GM12873 (cell line): Measurements from ENCODE around the gene GPR3.

ENCODE experiments used
- TF ChIP-seq, protein P1 (sequence below): IDR thresholded peaks from 2 replicates; pipeline ENCODE4 v1.5.1; 2012; ENCODE audit warnings: low read depth, mild to moderate bottlenecking, moderate library complexity, low read length, control low read depth; ENCODE audit not compliant: insufficient read depth; ENCODE audit errors: missing control alignments

The GPR3 gene

DNA sequence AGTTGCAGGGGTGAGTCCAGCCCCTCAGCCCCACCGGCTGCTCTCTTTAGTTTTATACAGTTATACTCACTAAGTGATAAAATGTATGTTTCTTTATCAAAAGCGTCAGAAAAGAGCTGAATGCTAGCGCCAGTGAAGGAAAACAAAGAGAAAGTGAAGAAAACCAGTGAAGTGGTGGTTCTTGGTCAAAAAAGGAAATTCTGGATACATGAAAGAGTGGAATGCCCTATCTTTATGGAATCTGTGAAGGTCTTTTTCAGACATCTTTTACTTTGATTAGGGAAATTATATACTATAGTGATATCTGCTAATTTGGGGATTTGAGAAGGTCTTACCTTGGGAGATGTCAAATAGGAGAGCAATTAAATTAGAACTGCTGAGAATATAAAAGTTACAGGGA lies 41.3 kb downstream of the GPR3 start:
- TF ChIP-seq, protein P1, sequence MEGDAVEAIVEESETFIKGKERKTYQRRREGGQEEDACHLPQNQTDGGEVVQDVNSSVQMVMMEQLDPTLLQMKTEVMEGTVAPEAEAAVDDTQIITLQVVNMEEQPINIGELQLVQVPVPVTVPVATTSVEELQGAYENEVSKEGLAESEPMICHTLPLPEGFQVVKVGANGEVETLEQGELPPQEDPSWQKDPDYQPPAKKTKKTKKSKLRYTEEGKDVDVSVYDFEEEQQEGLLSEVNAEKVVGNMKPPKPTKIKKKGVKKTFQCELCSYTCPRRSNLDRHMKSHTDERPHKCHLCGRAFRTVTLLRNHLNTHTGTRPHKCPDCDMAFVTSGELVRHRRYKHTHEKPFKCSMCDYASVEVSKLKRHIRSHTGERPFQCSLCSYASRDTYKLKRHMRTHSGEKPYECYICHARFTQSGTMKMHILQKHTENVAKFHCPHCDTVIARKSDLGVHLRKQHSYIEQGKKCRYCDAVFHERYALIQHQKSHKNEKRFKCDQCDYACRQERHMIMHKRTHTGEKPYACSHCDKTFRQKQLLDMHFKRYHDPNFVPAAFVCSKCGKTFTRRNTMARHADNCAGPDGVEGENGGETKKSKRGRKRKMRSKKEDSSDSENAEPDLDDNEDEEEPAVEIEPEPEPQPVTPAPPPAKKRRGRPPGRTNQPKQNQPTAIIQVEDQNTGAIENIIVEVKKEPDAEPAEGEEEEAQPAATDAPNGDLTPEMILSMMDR: no peak

DNA sequence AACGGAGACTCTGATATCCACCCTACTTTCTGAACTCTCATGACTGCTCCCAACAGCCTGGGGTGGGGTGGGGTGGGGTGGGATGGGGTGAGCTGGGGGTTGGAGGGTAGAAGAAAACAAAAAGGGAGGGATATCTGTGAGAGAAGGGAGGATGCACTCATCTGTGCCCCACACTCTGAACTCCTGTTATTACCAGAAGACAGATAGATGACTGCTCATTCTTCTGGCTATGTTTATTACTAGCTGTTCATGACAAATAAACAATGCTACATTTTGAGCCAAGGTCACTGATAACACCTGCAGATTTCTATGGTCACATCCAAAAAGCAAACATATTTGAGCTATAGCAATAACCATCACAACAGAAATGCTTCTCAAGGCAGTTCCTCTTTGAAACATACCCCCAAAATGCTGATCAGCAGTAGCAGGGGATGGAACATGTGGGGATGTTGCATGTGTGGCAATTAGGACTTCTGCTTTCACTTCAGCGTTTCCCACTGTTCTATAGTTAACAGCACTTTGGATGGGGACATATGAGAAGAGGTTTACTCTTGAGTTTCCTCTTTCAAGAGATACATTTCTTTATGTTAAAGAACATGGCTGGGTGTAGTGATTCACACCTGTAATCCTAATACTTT lies 43.3 kb downstream of the GPR3 start:
- TF ChIP-seq, protein P1: no peak

DNA sequence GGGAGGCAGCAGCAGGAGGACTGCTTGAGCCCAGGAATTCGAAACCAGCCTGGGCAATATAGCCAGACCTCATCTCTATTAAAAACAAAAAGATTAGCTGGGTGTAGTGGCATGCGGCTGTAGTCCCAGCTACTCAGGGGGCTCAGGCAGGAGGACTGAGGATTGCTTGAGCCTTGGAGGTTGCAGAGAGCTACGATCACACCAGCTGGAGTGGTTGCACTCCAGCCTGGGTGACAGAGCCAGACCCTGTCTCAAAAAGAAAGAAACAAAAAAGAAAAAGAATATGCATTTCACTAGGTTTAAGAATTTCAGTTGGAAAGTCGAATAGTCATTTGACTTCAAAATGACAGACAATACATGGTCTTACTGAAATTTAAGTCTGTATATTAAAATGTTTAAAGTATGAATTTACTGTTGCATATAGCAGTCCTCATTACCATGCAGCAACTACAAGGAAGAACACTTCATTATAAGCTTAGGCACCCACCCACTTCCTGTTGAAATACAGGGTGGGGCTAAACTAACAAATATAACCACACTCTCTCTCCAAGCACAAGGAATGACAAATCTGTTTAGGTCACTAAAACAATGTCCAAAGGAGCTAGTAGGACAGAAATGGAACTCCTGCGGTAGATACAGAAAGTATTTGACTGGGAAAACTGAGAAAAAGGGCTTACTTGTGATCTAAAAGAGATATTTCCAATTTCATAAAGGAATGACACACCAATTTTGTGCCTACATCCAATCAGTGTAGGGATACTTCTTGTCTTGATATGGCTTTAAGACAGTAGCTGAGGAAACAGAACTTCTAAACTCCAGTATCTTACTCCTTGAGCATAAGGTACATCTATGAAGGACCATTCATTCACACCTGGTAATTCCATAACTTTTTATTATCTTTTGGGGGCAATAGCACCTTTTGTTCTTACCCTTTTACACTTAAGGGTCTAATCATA lies 44.1 kb downstream of the GPR3 start:
- TF ChIP-seq, protein P1: no peak

DNA sequence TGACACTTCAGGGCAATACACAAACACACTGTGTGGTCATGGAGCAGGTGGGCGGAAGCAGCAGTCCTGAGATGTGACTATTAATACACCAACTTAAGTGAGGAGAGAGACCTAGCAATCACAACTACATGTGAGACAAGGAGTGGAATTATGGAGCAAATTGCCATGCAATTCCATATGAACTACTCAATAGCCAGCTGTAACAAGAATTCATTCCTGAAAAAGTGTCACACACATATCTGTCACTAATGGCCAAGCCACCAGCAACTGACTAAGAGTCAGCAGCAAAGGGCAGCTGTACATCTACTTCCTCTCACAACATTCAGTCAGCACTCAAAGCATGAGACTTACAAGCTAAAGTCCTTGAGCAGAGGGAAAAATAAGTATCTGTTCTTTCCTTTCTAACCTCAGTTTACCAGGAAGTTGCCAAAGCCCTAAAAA lies 46.2 kb downstream of the GPR3 start:
- TF ChIP-seq, protein P1: no peak

DNA sequence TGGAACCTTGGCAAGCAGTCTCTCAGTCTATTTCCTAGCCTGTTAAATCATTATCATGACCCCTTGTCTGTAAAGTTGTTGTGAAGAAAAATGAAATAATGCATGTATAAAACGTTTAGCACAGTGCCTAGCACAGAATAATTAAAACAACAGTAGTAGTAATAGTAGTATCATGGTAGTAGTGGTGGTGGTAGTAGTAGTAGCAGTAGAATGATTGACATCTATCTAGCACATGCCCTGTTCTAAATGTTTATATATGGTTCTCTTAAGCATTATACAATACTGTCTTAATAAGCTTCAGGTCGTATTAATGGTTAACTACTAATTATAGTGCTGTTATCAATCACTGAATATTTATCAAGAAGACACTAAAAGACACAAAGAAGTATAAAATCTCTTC lies 46.7 kb downstream of the GPR3 start:
- TF ChIP-seq, protein P1: no peak

DNA sequence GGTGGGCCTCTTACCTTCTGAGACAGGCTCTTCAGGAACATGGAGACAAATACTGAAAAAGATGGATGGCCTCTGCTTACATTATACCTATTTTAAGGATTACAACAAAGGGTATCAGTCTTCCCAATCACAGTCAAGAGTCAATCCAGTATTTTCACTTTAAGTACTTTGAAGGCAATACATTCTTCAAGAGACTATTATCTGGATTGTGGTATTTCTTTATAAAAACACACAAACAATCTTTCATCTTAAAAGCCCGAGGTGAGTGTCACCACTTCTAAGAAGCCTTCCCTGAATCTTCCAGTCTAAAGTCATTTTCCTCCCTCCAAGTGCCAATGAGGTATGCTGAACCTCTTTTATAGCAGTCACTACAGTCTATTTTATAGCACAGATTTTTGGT lies 52.2 kb downstream of the GPR3 start:
- TF ChIP-seq, protein P1: no peak
